Stimulated activated CD4-positive, alpha-beta T cell treated with anti-CD3 and anti-CD28 coated beads, Interleukin-2, amount 100 ng/mL, for 48 hours (primary cell): ENCODE data around the gene DGUOK.
A peak's percentile ranks its signal among the peaks of the same experiment; 100 is the strongest.
"Not testable (repeated sequence)": the region's sequence is repeated elsewhere in the genome, so short reads cannot be mapped to it uniquely, and the experiment has no call there.

Source experiments
- DNase-seq, 2 donors: peaks; one replicate each; pipeline ENCODE4 v3.0.0-alpha.2; 2020

The DGUOK gene

DNA sequence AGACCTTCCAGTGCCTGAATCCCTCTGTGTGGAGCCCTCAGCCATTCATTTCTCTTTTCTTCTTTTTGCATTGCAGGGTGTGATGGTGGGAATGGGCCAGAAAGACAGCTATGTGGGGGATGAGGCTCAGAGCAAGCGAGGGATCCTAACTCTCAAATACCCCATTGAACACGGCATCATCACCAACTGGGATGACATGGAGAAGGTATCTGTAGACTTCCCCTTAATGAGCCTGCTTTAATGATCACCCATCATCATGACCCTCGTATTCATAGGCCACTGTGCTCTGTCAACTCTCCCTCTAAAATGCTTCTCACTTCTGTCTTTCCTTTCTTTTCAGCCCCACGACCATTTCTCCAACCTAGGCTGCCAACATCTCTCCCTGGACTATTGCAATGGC is 24.4 kb upstream of the DGUOK start:
- no peak for DNase-seq

DNA sequence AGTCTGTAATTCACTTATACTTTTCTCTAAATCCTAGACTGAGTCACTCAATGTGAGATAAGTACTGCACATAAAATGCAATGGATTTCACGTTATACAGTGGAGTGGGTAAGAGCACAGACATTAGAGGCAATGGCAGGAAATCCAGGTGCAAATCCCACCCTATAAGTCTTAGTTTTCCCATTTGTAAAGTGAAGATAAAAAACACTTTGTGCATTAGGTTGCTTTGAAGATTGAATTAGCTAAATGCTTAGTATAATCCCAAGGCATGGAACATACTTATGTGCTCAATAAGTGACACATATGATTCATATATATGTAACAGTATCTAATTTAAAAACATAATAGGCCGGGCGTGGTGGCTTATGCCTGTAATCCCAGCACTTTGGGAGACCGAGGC is 23.4 kb upstream of the DGUOK start:
- no peak for DNase-seq

DNA sequence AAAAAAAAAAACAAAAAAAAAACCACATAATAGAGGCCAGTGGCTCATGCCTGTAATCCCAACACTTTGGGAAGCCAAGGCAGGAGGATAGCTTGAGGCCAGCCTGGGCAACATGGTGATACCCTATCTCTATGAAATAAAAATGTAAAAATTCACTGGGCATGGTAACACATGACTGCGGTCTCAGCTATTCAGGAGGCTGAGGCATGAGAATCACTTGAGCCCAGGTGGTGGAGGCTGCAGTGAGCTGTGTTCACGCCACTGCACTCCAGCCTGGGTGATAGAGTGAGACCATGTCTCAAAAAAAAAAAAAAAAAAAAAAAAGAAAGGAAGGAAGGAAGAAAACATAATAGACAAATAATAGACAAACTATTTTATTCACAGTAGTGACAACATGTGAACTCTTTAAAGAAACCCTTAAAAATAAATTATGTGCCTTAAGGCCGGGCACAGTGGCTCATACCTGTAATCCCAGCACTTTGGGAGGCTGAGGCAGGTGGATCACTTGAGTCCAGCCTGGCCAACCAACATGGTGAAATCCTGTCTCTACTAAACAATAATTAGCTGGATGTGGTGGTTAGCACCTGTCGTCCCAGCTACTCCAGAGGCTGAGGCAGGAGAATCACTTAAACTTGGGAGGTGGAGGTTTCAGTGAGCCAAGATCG is 22.6 kb upstream of the DGUOK start:
- DNase-seq = not testable (repeated sequence)

DNA sequence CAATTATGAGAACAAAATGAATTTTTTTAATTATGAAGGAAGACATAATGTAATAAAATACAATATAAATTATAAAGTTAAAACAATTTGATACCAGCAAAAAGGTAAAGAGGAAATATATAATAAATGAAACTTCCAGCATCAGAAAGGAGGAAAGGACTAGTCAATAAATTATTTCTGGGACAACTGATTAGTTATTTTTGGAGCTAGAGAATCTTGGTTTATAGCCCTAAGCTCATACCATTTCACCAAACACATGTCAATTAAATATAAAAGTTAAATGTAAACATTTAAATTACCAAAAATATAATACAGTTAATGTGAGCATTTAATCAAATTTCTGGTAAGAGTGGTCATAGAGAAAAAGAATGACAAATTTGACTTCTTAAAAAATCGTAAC is 21.7 kb upstream of the DGUOK start:
- DNase-seq = no peak

DNA sequence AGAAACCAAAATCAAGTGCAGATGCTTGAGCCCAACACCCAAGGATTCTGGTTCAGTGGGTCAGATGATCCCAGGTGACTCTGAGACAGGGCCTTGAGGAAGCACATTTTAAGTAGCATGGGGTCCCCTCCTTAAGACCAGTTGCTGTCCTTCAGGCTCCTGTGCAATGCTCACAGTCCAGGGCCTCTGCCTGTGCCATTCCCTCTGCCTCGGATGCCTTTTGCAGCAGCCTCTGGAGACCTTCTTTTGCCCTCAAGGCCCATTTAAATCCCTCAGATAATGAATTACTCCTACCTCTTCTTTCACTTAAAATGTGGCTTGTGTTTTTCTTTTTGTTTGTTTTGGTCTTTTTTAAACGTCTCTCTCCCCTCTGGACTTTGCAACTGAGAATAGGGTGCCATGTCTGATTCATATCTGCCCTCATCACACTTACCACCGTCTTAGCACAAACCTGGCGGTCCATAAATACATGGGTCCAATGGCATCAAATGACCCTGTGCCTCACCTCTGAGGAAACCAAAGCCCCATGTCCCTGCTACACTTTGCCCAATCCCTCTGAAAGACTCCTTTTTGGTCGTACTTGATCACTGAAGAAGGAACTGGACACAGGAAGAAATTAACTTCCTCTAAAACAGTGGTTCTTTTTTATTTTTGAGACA is 19.7 kb upstream of the DGUOK start:
- DNase-seq = no peak

DNA sequence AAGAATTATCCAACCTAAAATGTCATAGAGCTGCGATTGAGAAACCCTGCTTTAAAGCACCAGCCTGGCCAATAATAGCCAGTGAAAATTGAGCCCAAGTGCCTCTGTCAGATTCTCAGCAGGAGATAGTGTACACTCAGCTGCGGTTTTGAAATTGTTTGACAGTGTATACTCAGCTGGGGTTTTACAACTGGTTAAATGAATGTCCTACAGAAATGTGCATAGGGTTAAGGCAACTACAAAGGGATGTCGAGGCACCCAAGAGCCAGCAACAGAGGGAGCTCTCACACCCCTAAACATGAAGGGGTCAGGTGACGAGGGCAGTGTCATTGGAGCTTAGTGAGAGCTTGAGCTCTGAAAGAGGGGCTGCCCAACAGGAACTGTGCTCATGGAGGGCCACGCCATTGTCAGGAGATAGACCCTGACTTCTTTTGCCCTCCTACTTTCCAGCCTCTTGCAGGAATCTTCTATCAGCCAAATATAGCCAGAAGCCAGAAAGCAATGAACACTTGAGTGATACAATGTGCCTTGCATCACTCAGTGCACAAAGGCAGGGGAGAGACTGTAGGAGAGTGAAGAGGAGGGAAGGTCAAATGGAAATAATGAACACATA is 18.7 kb upstream of the DGUOK start:
- peak in 1 of 2 donors; percentile 43 for DNase-seq

DNA sequence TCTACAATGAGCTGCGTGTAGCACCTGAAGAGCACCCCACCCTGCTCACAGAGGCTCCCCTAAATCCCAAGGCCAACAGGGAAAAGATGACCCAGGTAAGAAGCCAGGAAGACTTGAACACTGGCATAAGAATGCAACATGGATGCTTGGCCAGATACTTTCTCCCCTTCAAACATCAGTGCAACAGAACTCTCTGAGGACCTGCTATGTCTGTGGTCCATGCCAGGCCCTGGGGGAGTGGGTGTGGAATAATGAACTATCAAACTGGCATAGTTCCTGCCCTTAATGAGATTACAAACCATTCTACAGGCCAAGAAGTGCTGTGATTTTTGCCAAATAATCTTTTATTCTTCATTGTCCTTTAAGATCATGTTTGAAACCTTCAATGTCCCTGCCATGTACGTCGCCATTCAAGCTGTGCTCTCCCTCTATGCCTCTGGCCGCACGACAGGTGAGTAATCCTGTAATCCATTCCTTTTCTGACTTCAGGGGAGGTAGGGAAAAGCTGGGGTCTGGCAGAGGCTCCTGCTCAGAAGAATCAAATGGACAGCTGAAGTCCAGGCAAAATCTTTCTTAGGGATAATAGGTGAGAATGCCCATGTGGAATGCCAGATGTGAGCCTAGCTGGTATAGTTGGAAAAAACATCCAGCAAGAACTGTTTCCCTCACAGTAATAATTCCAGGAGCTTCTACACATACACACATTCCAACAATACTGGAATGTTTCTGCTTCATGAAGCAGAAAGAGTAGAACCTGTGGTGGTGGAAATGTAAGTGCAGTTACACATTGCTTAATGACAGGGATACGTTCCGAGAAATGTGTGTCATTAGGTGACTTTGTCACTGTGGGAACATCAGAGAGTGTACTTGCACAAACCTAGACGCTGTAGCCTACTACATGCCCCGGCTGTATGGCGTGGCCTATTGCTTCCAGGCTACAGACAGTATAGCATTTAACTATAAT is 17.7 kb upstream of the DGUOK start:
- no peak for DNase-seq

DNA sequence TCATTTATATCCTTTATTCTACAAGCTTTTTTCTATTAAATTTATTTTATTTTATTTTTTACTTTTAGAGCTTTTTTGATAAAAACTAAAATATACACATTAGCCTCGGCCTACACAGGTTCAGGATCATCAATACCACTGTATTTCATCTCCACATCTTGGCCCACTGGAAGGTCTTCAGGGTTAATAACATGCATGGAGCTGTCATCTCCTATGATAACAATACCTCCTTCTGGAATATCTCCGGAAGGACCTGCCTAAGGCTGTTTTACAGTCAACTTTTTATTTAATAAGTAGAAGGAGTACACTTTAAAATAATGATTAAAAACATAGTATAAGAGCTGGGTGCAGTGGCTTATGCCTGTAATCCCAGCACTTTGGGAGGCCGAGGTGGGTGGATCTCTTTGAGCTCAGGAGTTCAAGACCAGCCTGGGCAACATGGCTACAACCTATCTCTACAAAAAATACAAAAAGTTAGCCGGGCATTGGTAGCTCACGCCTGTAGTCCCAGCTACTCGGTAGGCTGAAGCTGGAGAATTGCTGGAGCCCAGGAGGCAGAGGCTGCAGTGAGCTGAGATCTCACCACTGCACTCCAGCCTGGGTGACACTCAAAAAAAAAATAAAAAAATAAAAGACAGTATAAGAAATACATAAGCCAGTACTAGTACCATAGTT is 15.7 kb upstream of the DGUOK start:
- no peak for DNase-seq

DNA sequence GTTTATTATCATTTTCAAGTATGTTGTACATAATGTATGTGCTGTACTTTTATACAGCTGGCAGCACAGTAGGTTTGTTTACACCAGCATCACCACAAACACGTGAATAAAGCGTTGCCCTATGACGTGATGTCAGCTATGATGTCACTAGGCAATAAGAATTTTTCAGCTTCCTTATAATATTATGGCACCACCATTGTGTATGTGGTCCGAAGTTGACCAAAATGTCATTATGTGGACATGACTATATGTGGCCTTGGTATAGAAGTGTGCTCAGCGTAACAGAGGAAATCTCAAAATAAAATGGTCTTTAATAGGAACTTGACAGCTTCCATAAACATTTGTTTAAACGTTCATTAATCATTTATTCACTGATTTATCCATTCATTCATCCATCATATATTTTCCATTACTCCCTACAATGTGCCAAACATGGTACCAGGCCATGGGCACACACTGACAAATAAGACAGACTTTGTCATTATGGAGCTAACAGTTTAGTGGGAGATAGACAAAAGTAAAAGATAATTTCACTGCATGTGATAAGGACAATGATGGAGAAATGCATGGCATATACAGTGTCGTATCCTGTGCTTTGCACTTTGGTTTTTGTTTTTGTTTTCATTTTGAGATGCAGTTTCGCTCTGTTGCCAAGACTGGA is 15.0 kb upstream of the DGUOK start:
- no peak for DNase-seq

DNA sequence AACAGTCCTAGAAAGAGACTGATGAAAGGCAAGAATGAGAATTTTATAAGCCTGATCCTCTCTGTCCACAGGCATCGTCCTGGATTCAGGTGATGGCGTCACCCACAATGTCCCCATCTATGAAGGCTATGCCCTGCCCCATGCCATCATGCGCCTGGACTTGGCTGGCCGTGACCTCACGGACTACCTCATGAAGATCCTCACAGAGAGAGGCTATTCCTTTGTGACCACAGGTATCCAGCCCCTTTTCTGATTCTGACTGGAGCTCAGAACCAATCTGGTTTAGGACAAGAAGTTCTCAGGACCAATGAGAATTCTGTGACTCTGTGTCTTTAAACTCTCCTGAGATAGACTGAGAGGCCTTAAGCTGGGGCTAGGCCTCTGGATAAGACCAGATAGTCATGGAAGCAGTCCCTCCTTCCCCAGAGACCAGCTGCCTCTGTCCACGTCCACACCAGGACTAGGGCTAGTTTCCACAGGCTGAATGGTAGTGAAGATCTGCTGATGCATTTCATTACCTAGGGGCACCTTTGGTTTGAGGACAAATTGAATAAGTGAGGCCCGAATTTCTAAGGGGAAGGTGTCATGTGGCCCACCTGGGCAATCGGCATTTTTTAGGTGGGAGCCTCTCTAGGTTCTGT is 13.1 kb upstream of the DGUOK start:
- no peak for DNase-seq

DNA sequence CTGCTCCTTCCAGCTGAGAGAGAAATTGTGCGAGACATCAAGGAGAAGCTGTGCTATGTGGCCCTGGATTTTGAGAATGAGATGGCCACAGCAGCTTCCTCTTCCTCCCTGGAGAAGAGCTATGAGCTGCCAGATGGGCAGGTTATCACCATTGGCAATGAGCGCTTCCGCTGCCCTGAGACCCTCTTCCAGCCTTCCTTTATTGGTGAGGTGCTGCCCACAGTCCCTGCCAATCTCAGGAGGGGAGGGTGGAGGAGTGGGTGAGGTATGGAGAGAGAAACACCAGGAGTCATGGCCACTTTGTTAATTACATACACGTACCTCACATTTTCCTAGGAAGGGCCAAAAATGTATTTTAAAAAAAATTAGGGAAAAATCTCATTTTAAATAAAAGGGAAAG is 12.0 kb upstream of the DGUOK start:
- DNase-seq = no peak

DNA sequence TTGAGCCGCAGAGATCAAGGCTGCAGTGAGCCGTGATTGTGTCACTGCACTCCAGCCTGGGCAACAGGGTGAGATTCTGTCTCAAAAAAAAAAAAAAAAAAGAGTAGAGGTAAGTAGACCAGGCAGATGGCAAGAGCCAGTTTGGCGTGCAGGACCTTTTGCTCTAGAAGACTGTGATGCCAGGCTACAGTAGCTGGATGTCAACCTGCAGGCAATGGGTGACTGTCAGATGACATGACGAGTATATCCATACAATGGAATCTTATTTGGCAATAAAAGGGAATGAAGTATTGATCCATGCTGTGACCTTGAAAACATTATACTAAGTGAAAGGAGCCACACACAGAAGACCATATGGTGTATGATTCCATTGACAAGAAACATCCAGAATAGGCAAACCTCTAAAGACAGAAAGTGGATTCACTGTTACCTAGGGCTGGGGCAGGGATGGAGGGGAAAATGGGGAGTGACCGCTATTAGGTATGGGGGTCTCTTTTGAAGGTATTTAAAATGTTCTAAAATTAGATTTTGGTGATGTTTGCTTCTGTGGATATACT is 11.2 kb upstream of the DGUOK start:
- DNase-seq = no peak

DNA sequence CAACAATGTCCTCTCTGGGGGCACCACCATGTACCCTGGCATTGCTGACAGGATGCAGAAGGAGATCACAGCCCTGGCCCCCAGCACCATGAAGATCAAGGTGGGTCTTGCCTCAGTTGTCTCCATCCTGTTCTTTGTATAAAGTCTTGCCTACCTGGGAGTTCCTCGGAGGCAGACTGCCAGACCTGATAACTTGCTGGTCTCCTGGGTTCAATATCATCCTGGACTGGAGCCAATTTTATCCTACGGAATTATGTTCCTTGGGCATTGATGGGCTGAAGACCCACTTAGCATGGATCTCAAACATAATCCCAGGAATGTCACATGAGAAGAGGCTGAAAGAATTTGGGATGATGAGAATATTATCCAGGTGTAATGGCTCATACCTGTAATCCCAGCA is 10.0 kb upstream of the DGUOK start:
- DNase-seq = no peak

DNA sequence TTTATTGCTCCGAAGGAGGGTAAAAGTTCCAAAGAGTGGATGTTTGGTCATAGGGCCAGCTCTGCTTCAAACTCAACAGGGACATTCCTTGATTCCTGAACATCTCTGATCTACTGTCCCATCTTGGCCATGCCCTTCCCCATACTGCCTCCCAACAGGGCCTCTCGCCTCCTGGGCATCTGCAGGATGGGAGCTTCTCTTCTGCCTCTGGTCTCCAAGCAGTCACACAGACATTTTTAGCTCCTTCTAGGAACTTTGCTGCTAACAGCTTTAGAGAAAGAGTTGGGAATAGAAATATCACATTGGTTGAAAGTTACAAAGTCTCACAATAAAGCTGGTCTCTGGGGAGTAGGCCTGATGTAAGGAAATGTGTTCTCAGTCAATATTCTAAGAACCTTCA is 9.4 kb upstream of the DGUOK start:
- no peak for DNase-seq

DNA sequence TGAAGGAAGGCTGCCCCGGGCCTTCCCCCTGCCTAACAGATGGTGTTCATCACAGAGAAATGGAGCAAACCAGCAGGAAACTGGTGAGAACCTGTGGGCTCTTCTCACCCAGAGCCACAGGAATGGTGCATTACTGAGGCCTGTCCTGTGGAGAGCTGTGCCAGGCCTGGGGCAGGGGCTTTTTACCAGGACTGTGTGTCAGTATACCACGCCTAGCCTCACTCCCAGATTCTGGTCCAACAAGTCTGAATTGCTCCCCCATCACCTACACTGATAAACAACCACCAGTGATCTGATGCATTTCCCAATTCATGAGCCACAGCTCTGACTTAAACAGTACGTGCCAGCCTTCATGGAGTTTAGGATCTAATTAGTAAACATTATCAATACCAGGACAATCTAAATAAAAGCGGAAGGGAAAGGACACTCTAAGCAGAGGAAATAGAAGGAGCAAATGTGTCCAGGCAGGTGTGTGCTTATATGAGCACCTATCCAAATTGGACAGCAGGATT is 8.9 kb upstream of the DGUOK start:
- no peak for DNase-seq

DNA sequence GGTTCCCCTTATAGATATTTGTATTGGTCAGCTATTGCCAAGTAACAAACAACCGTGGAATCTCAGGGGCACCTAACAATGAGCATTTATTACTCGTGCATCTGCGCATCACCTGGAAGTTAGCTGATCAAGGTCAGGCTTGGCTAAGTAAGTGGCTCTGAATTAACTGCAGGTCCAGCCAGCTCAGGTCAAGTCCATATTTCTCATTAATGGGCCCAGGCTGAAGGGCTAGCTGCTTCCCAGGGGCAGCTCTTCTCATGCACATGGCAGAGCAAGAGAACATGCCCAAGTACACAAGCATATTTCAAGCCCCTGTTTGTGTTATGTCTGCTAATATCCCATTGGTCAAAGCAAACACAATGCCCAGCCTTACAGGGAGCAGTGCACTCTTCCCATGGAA is 7.8 kb upstream of the DGUOK start:
- DNase-seq = no peak

DNA sequence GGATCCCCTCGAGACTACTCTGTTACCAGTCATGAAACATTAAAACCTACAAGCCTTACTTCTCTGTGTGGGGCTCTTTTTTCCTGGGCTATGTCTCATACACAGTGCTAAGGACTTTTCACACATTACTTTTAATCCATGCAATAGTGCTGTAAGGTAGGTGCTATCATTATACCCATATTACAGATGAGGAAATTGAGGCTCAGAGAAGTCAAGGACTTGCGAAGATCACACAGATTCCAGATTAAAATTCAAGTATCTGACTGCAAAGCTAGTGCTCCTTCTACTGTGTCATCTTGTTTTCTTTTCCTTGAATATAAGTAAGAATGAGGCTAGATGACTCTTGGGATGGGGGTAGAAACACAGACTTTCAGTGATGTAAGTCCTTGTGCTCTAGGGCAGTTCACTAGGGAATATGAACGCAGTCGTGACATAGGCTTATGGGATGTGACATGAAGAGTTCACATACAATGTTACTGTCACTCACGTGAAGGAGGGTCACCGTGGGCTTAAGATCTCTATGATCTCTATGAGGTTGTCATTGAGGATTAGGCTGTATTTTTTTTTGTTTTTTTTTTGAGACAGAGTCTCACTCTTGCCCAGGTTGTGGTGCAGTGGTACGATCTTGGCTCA is 7.0 kb upstream of the DGUOK start:
- no peak for DNase-seq

DNA sequence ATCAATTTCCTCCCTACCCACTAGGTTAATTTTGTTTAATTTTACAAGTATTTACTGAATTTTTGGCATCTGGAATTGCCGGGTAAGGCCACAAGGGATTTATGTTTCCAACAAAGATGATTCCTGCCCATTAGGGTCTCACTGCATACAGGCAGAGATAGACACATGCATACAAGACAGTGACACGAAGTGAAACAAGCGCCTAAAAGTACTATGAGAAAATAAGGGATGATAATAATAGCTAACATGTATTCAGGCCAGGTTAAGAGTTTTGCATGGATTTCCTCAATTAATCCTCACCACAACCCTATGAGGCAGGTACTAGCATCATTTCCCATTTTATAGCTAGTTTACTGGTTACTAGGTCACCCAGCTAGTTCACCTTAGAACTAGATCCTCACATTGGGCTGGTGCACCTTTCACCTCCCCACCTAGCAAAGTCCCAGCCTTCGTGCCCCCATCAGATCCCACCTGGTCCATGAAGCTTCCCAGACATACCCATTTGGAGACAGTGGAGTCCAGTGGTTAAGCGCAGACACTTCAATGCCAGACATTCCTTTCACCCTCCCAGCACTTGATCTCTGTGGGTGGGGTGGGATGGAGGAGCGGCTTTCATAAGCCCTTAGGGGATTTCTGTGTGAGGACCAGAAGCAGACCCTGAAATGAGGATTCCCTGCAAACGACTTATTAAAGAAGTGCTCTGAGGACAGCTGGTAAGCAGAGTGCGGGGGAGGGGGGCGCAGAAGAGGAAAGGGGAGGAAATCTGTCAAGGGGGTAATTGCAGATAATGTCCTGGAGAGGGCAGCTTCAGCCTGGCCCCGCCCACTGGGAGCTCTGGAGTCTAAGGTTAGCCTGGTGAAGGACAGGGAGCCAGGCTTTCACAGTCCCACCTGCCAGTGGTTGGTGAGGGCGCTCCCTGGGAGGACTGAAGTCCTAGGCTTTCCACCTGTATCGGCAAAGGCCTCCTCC is 5.8 kb upstream of the DGUOK start:
- peak in 1 of 2 donors; percentile 24 for DNase-seq

DNA sequence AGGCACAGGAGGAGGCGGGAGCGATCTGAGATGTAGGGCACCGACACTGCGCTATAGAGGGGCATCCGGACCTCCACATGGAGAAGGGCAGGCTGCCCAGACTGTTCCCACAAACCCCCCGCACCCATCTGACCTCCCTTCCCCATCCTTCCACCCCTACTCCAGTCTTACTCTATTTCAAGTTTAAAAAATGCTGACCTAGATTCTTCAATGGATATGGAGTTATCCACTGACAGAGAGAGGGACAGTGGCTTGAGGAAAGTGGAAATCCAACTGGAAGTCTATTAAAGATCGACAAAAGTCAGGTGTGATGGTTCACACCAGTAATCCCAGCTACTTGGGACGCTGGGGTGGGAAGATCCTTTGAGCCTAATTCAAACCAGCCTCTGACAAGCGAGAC is 5.1 kb upstream of the DGUOK start:
- no peak for DNase-seq
